Measurements from ENCODE around the gene GPR119. TPM values are rescaled to one million over a fixed set of nuclear protein-coding genes. Genes with fewer than 3 reads are reported as not detected.
"Not testable (repeated sequence)": the region's sequence is repeated elsewhere in the genome, so short reads cannot be mapped to it uniquely, and the experiment has no call there.

The GPR119 gene
- total and polyA plus RNA-seq, 2 experiments from 2014 or later = 0.39 to 1.4 TPM

DNA sequence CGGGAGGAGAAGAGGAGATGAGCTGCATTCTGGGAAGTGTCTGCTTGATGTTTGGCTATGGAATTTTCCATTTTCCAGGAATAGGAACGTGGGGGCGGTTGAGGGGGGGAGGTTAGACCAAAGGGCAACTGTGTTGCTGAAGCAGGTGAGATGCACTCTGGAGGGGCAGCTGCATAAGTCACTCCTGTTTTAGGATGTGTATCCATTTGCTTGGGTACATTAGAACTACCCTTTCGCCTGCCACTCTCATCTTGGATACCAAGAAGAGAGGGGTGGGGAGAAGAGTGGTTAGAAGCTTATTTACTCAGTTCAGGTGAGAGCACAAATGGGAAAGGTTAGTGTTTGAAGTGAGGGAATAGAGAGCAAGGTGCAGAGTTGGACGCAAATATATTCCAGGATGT lies 934 bp upstream of the GPR119 start:
- no peaks in the 10 kb centered on the region for H3K4me1 ChIP-seq (ENCODE audit: insufficient read depth)
- H3K36me3 ChIP-seq (replicated peaks; ENCODE audit: insufficient read depth, low read depth) = no peaks in the 10 kb centered on the region
- no peaks in the 10 kb centered on the region for H3K9me3 ChIP-seq (ENCODE audit: low read depth)
- H3K27me3 ChIP-seq = no peaks in the 10 kb centered on the region
- H3K27ac ChIP-seq = no peak overlapping the region
- WGBS (ENCODE audit: low lambda C conversion rate, missing lambda C conversion rate) = 53% methylated on average over 5 of the region's 5 CpGs
- H2AFZ ChIP-seq = no peak overlapping the region
- no peak overlapping the region for H3K4me2 ChIP-seq
- no peak for TF ChIP-seq EZH2phosphoT487 (IDR thresholded peaks at IDR 0.05; ENCODE audit: low read depth, severe bottlenecking, unreplicated experiment)
- no peaks in the 10 kb centered on the region for H3K79me2 ChIP-seq
- H3K4me3 ChIP-seq = no peak overlapping the region
- H3K9me2 ChIP-seq (replicated peaks; ENCODE audit: insufficient read depth) = no peaks in the 10 kb centered on the region
- H4K20me1 ChIP-seq (ENCODE audit: insufficient read depth, poor library complexity, severe bottlenecking) = no peaks in the 10 kb centered on the region
- no peak for DNase-seq (ENCODE audit: low spot score)

DNA sequence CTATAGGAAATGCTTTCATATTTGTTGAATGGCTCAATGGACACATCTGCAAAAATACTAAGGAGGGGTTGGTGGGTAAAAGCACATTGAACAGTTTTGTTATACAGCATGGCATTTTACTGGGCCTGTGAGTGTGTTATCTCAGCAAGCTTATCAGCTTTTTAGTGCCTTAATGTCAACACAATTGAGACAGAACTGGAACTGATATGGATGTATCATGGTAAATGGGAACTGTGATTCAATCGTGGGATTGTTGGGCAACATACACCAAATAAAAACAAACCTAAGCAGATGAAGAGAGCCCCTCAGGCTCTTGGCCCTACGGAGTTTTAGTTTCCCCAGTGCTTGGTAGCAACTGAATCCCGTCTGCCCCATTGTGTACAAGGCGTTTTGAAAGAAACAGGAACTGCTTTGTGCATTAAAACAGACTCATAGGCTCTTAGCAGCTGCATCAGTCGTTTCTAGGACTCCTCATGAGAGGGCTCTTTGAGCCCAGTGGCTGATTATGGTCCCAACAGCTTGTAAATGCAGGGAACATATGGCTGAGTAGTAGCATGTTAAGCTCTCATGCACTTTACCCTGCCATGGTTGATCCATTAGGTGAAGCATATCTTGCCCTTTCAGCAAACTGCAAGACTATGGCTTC lies 7.3 kb downstream of the GPR119 start:
- Histone ChIP-seq H3K27ac (no peak overlapping the region), H4K20me1 (ENCODE audit: insufficient read depth, poor library complexity, severe bottlenecking) (no peaks in the 10 kb centered on the region), H2AFZ (no peak overlapping the region), H3K27me3 (no peaks in the 10 kb centered on the region), H3K4me1 (ENCODE audit: insufficient read depth) (no peaks in the 10 kb centered on the region), H3K9me3 (ENCODE audit: low read depth) (no peaks in the 10 kb centered on the region), H3K9me2 (replicated peaks; ENCODE audit: insufficient read depth) (no peaks in the 10 kb centered on the region), H3K4me2 (no peak overlapping the region), H3K36me3 (replicated peaks; ENCODE audit: insufficient read depth, low read depth) (no peaks in the 10 kb centered on the region), H3K4me3 (no peak overlapping the region), H3K79me2 (no peaks in the 10 kb centered on the region)
- no peak for DNase-seq (ENCODE audit: low spot score)
- 30% methylated on average over 5 of the region's 5 CpGs for WGBS (ENCODE audit: low lambda C conversion rate, missing lambda C conversion rate)
- TF ChIP-seq EZH2phosphoT487 (IDR thresholded peaks at IDR 0.05; ENCODE audit: low read depth, severe bottlenecking, unreplicated experiment) (no peak), EZH2 (IDR thresholded peaks at IDR 0.05; ENCODE audit: borderline replicate concordance) (no peak)
- TF ChIP-seq, protein P1, sequence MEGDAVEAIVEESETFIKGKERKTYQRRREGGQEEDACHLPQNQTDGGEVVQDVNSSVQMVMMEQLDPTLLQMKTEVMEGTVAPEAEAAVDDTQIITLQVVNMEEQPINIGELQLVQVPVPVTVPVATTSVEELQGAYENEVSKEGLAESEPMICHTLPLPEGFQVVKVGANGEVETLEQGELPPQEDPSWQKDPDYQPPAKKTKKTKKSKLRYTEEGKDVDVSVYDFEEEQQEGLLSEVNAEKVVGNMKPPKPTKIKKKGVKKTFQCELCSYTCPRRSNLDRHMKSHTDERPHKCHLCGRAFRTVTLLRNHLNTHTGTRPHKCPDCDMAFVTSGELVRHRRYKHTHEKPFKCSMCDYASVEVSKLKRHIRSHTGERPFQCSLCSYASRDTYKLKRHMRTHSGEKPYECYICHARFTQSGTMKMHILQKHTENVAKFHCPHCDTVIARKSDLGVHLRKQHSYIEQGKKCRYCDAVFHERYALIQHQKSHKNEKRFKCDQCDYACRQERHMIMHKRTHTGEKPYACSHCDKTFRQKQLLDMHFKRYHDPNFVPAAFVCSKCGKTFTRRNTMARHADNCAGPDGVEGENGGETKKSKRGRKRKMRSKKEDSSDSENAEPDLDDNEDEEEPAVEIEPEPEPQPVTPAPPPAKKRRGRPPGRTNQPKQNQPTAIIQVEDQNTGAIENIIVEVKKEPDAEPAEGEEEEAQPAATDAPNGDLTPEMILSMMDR (IDR thresholded peaks at IDR 0.05; ENCODE audit: poor library complexity) = no peak

DNA sequence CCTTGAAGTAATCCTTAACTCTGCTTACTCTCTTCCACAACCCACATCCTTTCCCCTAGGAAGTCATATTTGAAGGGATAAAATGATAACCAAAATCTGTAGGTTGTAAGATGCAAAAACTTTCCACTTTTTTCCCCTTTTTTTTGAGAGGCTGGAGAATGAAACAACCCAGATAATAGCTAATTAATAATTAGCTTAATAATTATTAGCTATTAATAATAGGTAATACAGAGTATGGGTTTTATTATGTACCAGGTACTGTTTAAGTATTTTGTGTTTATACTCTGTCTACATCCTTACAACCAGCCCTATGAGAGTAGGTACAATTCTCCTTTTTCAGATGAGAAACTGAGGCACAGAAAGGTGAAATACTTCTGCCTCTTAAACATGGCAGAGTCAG lies 9.4 kb downstream of the GPR119 start:
- Histone ChIP-seq H4K20me1 (ENCODE audit: insufficient read depth, poor library complexity, severe bottlenecking) (no peaks in the 10 kb centered on the region), H3K9me3 (ENCODE audit: low read depth) (no peaks in the 10 kb centered on the region), H3K4me3 (no peak overlapping the region), H3K4me2 (no peak overlapping the region), H2AFZ (no peak overlapping the region), H3K36me3 (replicated peaks; ENCODE audit: insufficient read depth, low read depth) (no peaks in the 10 kb centered on the region), H3K9me2 (replicated peaks; ENCODE audit: insufficient read depth) (no peaks in the 10 kb centered on the region), H3K79me2 (no peaks in the 10 kb centered on the region), H3K4me1 (ENCODE audit: insufficient read depth) (no peaks in the 10 kb centered on the region), H3K27me3 (no peaks in the 10 kb centered on the region), H3K27ac (no peak overlapping the region)
- TF ChIP-seq, protein P1 (IDR thresholded peaks at IDR 0.05; ENCODE audit: poor library complexity) = no peak
- TF ChIP-seq EZH2phosphoT487 (IDR thresholded peaks at IDR 0.05; ENCODE audit: low read depth, severe bottlenecking, unreplicated experiment) (no peak), EZH2 (IDR thresholded peaks at IDR 0.05; ENCODE audit: borderline replicate concordance) (no peak)
- DNase-seq (ENCODE audit: low spot score) = no peak

DNA sequence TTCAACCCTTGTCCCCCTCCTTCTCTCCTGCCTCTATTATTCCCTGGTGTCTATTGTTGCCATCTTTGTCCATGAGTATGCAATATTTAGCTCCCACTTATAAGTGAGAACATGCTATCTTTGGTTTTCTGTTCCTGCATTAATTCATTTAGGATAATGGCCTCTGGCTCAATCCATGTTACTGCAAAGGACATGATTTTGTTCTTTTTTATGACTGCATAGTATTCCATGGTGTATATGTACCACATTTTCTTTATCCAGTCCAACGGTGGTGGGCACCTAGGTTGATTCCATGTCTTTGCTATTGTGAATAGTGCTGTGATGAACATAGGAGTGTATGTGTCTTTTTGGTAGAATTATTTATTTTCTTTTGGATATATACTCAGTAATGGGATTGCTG lies 33.4 kb downstream of the GPR119 start:
- not testable (repeated sequence) for H3K4me2 ChIP-seq; H3K36me3 ChIP-seq (replicated peaks; ENCODE audit: insufficient read depth, low read depth)
- WGBS (ENCODE audit: low lambda C conversion rate, missing lambda C conversion rate) = 85% methylated on average over 1 of the region's 1 CpG

More for the DNA sequence above, 33.4 kb downstream of the GPR119 start:
- H4K20me1 ChIP-seq (ENCODE audit: insufficient read depth, poor library complexity, severe bottlenecking); H3K4me1 ChIP-seq (ENCODE audit: insufficient read depth); H3K4me3 ChIP-seq; DNase-seq (ENCODE audit: low spot score); H3K79me2 ChIP-seq; H3K27me3 ChIP-seq; H3K9me2 ChIP-seq (replicated peaks; ENCODE audit: insufficient read depth); H2AFZ ChIP-seq; H3K9me3 ChIP-seq (ENCODE audit: low read depth); H3K27ac ChIP-seq: not testable (repeated sequence)
